ENCODE results near the gene GADD45GIP1. TPM values are rescaled to one million over a fixed set of nuclear protein-coding genes. Genes with fewer than 3 reads are reported as not detected.

GADD45GIP1 gene
- total and polyA plus RNA-seq, 10 of the 15 experiments (the other 5 are each of a cell fraction or from before 2014, with no cell fraction given), result 5.1 to 136 (median 30.1) TPM

DNA sequence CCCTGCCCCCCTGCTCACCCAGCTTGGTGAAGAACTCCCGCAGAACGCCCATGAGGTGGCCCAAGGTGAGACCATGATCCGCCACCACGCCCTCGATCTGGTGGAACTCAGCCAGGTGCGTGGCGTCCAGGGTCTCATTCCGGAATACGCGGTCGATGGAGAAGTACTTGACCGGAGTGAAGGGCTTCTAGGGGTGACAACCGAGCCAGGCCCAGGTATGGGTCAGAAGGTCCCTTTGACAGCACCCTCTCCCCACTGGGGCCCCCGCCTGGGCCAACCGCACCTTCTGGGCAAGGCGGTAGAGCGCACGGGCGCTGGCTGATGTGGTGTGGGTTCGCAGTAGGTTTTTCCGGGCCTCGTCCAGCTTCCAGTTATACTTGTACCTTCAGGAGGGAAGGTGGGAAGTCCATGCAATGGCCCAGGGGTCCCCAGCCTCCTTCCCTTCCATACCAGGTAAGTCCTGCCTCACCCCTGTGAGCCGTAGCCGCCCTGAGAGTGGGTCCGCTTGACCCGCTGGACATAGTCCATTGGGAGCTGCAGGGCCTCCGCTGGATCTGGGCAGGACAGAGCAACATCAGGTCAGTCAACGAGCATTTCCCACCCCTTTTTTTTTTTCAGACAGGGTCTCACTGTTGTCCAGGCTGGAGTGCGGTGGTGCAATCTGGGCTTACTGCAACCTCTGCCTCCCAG is 32.3 kb downstream of the GADD45GIP1 start (continued):
- TF ChIP-seq LARP7 (IDR thresholded peaks at IDR 0.05), result no peak
- TF ChIP-seq TCF12 (IDR thresholded peaks at IDR 0.05; ENCODE audit: low read depth, low read length), result no peak
- TF ChIP-seq ATF7 (IDR thresholded peaks at IDR 0.05; ENCODE audit: low read depth), result no peak

- ATAC-seq (no peak), FAIRE-seq (no peak), DNase-seq (ENCODE audit: low read depth, low spot score) (no peak)
- Histone ChIP-seq H3K79me2 (ENCODE audit: control insufficient read depth, insufficient read depth, low read length) (no peaks in the 10 kb centered on the region), H3K4me3 (no peak overlapping the region), H3K4me1 (ENCODE audit: control insufficient read depth, insufficient read depth, low read length) (peaks cover 3% of the 10 kb centered on the region; the same call in 1 of the 2 replicates), H2AFZ (ENCODE audit: control insufficient read depth, low read depth, low read length) (no peak overlapping the region), H4K20me1 (ENCODE audit: control insufficient read depth, insufficient read depth) (no peaks in the 10 kb centered on the region), H3K4me2 (ENCODE audit: control insufficient read depth, insufficient read depth) (no peak overlapping the region), H3K9ac (ENCODE audit: control insufficient read depth, insufficient read depth, low read length) (no peak overlapping the region), H3K9me3 (replicated peaks; ENCODE audit: control insufficient read depth, insufficient read depth, low read length) (no peaks in the 10 kb centered on the region; the same call in 2 of the 3 replicates), H3K36me3 (ENCODE audit: control insufficient read depth in 2 of 2, insufficient read depth in 2 of 2, low read length in 1 of 2) (peaks cover 18 to 23% of the 10 kb centered on the region in 2 experiments), H3K27me3 (replicated peaks in 1 of 2; ENCODE audit: control insufficient read depth in 2 of 2, insufficient read depth in 2 of 2, low read length in 1 of 2) (no peaks in the 10 kb centered on the region), H3K27ac (ENCODE audit: control insufficient read depth, insufficient read depth) (no peak overlapping the region)
- CTCF ChIA-PET, result no interaction called here
- WGBS (ENCODE audit: insufficient coverage, insufficient replicate concordance, low lambda C conversion rate, missing lambda C conversion rate), result 93% methylated on average over 4 of the region's 4 CpGs
- SMC1A ChIA-PET (ENCODE audit: uncharacterized antibody, unreplicated experiment), result no interaction called here
- BruUV-seq (replicated peaks), result no TSS peak
- intact Hi-C loops (cut with micrococcal nuclease; ENCODE audit: unreplicated experiment) (no loop called here), in situ Hi-C loops (cut with MboI) (no loop called here)
- RAD21 ChIA-PET (ENCODE audit: unreplicated experiment), result no interaction called here
- POLR2A ChIA-PET, result no interaction called here
- no peak for TF ChIP-seq SIN3A (IDR thresholded peaks at IDR 0.05; ENCODE audit: low read depth, low read length)
- no peak for TF ChIP-seq ZBTB11 (CRISPR knock-in tag; IDR thresholded peaks at IDR 0.05)
- no peak for TF ChIP-seq BCL3 (IDR thresholded peaks at IDR 0.05; ENCODE audit: borderline replicate concordance, insufficient read depth, low read depth, low read length, poor library complexity, severe bottlenecking)
- TF ChIP-seq HDAC6 (IDR thresholded peaks at IDR 0.05; ENCODE audit: unreplicated experiment), result no peak
- no peak for TF ChIP-seq KDM1A (IDR thresholded peaks at IDR 0.05; ENCODE audit: borderline replicate concordance)
- TF ChIP-seq TAF1 (IDR thresholded peaks at IDR 0.05; ENCODE audit: borderline replicate concordance, low read depth, low read length), result no peak
- TF ChIP-seq POU2F2 (IDR thresholded peaks at IDR 0.05; ENCODE audit: borderline replicate concordance, low read depth, low read length), result no peak
- TF ChIP-seq STAT3 (IDR thresholded peaks at IDR 0.05; ENCODE audit: low read depth, low read length), result no peak
- no peak for TF ChIP-seq NFXL1 (IDR thresholded peaks at IDR 0.05; ENCODE audit: borderline replicate concordance)
- TF ChIP-seq REST (IDR thresholded peaks at IDR 0.05; ENCODE audit: low read depth, low read length), result no peak
- no peak for TF ChIP-seq HDAC2 (IDR thresholded peaks at IDR 0.05)
- no peak for TF ChIP-seq CBX5 (IDR thresholded peaks at IDR 0.05; ENCODE audit: low read depth)
- TF ChIP-seq CHD4 (IDR thresholded peaks at IDR 0.05), result no peak
These were observed 34.1 kb downstream of the GADD45GIP1 start for GRCh38 chr19:12922959-12923358.
